Esophagus squamous epithelium (tissue), 4 donors: ENCODE results near the gene ELF5.

Experiments used
- POLR2A ChIP-seq, 4 donors: fragments of 450-650 bp; IDR thresholded peaks; one replicate each; pipeline ENCODE4 v1.6.1; 2017; ENCODE audit warnings: antibody characterized with exemption in 4 of 4, mild to moderate bottlenecking in 4 of 4, moderate library complexity in 3 of 4
- TF ChIP-seq, protein P1 (sequence below), 6 experiments: fragments of 450-650 bp in 4 of 6; fragments of 200-600 bp in 2 of 6; sonication (generic) in 2 of 6; IDR thresholded peaks; one replicate each; pipeline ENCODE4 v1.5.1; 2016 to 2019; ENCODE audit warnings: antibody characterized with exemption in 6 of 6, mild to moderate bottlenecking in 4 of 6, moderate library complexity in 4 of 6

DNA sequence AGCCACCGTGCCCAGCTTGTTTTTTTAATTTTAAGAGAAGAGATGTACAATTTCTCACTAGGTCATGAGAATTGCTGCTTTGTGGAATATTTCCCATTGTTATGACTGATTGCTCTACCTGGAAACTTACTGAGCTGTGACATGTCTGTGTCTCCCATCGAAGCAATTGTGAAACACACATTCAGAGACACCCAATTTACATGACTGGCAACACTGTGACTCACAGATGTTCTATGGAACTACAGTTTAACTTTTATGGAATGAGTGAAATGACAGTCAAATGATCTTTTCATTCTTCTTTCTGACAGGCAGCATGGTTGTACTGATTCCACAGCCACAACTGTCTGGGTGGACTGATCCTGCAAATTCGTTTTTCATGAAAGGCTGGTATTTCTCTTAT is 32.3 kb downstream of the ELF5 start:
- TF ChIP-seq, protein P1, sequence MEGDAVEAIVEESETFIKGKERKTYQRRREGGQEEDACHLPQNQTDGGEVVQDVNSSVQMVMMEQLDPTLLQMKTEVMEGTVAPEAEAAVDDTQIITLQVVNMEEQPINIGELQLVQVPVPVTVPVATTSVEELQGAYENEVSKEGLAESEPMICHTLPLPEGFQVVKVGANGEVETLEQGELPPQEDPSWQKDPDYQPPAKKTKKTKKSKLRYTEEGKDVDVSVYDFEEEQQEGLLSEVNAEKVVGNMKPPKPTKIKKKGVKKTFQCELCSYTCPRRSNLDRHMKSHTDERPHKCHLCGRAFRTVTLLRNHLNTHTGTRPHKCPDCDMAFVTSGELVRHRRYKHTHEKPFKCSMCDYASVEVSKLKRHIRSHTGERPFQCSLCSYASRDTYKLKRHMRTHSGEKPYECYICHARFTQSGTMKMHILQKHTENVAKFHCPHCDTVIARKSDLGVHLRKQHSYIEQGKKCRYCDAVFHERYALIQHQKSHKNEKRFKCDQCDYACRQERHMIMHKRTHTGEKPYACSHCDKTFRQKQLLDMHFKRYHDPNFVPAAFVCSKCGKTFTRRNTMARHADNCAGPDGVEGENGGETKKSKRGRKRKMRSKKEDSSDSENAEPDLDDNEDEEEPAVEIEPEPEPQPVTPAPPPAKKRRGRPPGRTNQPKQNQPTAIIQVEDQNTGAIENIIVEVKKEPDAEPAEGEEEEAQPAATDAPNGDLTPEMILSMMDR (IDR thresholded peaks at IDR 0.05): no peak
- no peak for TF ChIP-seq POLR2A (IDR thresholded peaks at IDR 0.05)
